Ovary (tissue), 1 donor: ENCODE data around the gene PLCB4.

ENCODE experiments used
- EP300 ChIP-seq: sonication (generic); formaldehyde crosslinking; IDR thresholded peaks from one replicate; pipeline ENCODE4 v1.6.1; 2017; ENCODE audit warnings: antibody characterized with exemption
- POLR2A ChIP-seq: fragments of 450-650 bp; IDR thresholded peaks from one replicate; pipeline ENCODE4 v1.6.1; 2017; ENCODE audit warnings: antibody characterized with exemption, mild to moderate bottlenecking, moderate library complexity

DNA sequence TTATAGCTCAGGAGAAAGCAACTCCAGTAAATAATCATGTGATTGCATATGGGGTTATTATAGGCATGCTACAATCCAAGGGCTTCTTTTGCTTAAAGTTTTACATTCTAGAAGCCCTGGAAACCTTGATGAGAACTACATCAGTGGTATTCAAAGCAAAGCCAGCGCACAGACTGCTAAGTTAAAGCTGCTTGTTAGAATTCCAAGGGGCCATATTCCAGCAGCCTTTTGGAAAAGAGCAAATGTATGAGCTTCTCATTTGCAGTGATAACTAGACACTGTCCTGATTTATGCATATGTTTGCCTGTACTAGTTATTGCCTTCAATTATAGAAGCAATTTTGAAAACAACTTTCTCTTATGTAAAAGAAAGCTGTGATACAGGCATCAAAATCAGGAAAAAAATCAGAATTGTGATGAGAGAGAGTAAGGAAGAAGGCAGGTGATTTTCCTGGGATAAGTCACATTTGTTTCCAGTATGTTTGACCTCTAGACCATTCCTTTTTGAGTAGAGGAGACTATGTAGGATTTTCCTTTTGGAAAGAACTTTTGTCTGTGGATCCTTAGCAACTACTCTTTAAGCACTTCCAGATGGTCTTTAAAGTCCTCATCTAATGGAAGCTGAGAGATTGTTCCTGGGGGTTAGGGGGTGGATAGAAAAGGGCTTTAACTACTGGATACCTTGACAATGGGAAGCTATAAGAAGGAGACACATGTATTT is 159.2 kb downstream of the PLCB4 start:
- TF ChIP-seq EP300 (no peak), POLR2A (no peak)
